H9 (cell line): Measurements from ENCODE around the gene C16orf92. TPM values are rescaled to one million over a fixed set of nuclear protein-coding genes. Genes with fewer than 3 reads are reported as not detected.

Experiments
- DNase-seq: peaks from one replicate; pipeline ENCODE4 v3.0.0-alpha.2; 2017
- H2AFZ ChIP-seq: one replicate; pipeline ENCODE4 v1.6.1; 2013; ENCODE audit warnings: mild to moderate bottlenecking, low read length, control low read depth, moderate library complexity
- H2AK5ac ChIP-seq: 2 replicates; pipeline ENCODE4 v1.6.1; 2013; ENCODE audit warnings: low read length, control low read depth, mixed read lengths; ENCODE audit not compliant: insufficient read length
- H2BK120ac ChIP-seq: one replicate; pipeline ENCODE4 v1.6.1; 2013; ENCODE audit warnings: low read depth, mild to moderate bottlenecking, low read length, control low read depth, inconsistent platforms; ENCODE audit not compliant: poor library complexity, severe bottlenecking
- H2BK12ac ChIP-seq: 2 replicates; pipeline ENCODE4 v1.6.1; 2013; ENCODE audit warnings: low read length, control low read depth, mixed read lengths, low read depth; ENCODE audit not compliant: insufficient read length
- H2BK15ac ChIP-seq: 2 replicates; pipeline ENCODE4 v1.6.1; 2013; ENCODE audit warnings: low read depth, low read length, control low read depth
- H2BK20ac ChIP-seq: one replicate; pipeline ENCODE4 v1.6.1; 2013; ENCODE audit warnings: low read depth, mild to moderate bottlenecking, low read length, control low read depth, inconsistent platforms; ENCODE audit not compliant: poor library complexity, severe bottlenecking
- H2BK5ac ChIP-seq: 2 replicates; pipeline ENCODE4 v1.6.1; 2013; ENCODE audit warnings: low read length, control low read depth, mixed read lengths; ENCODE audit not compliant: insufficient read length
- H3K14ac ChIP-seq: 2 replicates; pipeline ENCODE4 v1.6.1; 2013; ENCODE audit warnings: low read length, control low read depth; ENCODE audit not compliant: insufficient read depth
- H3K18ac ChIP-seq: 2 replicates; pipeline ENCODE4 v1.6.1; 2013; ENCODE audit warnings: low read depth, mild to moderate bottlenecking, mixed read lengths, low read length, control low read depth; ENCODE audit not compliant: insufficient read length
- H3K23ac ChIP-seq: 2 replicates; pipeline ENCODE4 v1.6.1; 2013; ENCODE audit warnings: low read length, control low read depth, mixed read lengths, low read depth; ENCODE audit not compliant: insufficient read length
- H3K23me2 ChIP-seq: 2 replicates; pipeline ENCODE4 v1.6.1; 2013; ENCODE audit warnings: low read depth, mild to moderate bottlenecking, mixed read lengths, low read length, control low read depth; ENCODE audit not compliant: insufficient read length, poor library complexity, severe bottlenecking
- H3K27ac ChIP-seq: 2 replicates; pipeline ENCODE4 v1.5.1; 2013; ENCODE audit warnings: low read length, control low read depth, mixed read lengths, low read depth; ENCODE audit not compliant: insufficient read length
- H3K27me3 ChIP-seq: 2 replicates; pipeline ENCODE4 v1.6.1; 2013; ENCODE audit warnings: low read length, control low read depth, inconsistent platforms; ENCODE audit not compliant: insufficient read depth
- H3K4ac ChIP-seq: 2 replicates; pipeline ENCODE4 v1.6.1; 2013; ENCODE audit warnings: low read depth, mild to moderate bottlenecking, control low read depth, inconsistent platforms, low read length, moderate library complexity
- H3K4me1 ChIP-seq: 2 replicates; pipeline ENCODE4 v1.6.1; 2013; ENCODE audit warnings: low read length, control low read depth, inconsistent platforms; ENCODE audit not compliant: insufficient read depth
- H3K4me2 ChIP-seq: 2 replicates; pipeline ENCODE4 v1.6.1; 2013; ENCODE audit warnings: low read length, control low read depth, mixed read lengths; ENCODE audit not compliant: insufficient read length, insufficient read depth
- H3K56ac ChIP-seq: 2 replicates; pipeline ENCODE4 v1.6.1; 2013; ENCODE audit warnings: low read depth, mild to moderate bottlenecking, mixed read lengths, low read length, control low read depth; ENCODE audit not compliant: insufficient read length
- H3K79me1 ChIP-seq: 2 replicates; pipeline ENCODE4 v1.6.1; 2013; ENCODE audit warnings: low read depth, mild to moderate bottlenecking, moderate library complexity, low read length, control low read depth, inconsistent platforms; ENCODE audit not compliant: insufficient read depth, poor library complexity, severe bottlenecking
- H3K79me2 ChIP-seq: 2 replicates; pipeline ENCODE4 v1.6.1; 2013; ENCODE audit warnings: low read length, control low read depth, inconsistent platforms; ENCODE audit not compliant: insufficient read depth
- H3K9ac ChIP-seq: 2 replicates; pipeline ENCODE4 v1.6.1; 2013; ENCODE audit warnings: low read length, control low read depth, mixed read lengths; ENCODE audit not compliant: insufficient read length; ENCODE audit errors: extremely low read depth
- H3K9me3 ChIP-seq: one replicate; pipeline ENCODE4 v1.6.1; 2013; ENCODE audit warnings: low read depth, low read length, inconsistent platforms; ENCODE audit not compliant: control insufficient read depth
- H3T11ph ChIP-seq: one replicate; pipeline ENCODE4 v1.6.1; 2013; ENCODE audit warnings: mild to moderate bottlenecking, low read length, control low read depth, inconsistent platforms
- H4K20me1 ChIP-seq: one replicate; pipeline ENCODE4 v1.6.1; 2013; ENCODE audit not compliant: control insufficient read depth, insufficient read length, insufficient read depth
- H4K5ac ChIP-seq: 2 replicates; pipeline ENCODE4 v1.6.1; 2013; ENCODE audit warnings: low read depth, mild to moderate bottlenecking, mixed read lengths, low read length, control low read depth; ENCODE audit not compliant: insufficient read length
- H4K8ac ChIP-seq: replicated peaks from 2 replicates; pipeline ENCODE4 v1.6.1; 2013; ENCODE audit warnings: low read length, control low read depth, mixed read lengths, low read depth; ENCODE audit not compliant: insufficient read length
- H4K91ac ChIP-seq: 2 replicates; pipeline ENCODE4 v1.6.1; 2013; ENCODE audit warnings: low read depth, mild to moderate bottlenecking, moderate library complexity, mixed read lengths, low read length, control low read depth; ENCODE audit not compliant: insufficient read length
- H3K27ac Mint-ChIP-seq, 3 experiments: 2 replicates in 2 of 3; 3 replicates in 1 of 3; pipeline ENCODE4 v1.8.0; 2020 to 2021; ENCODE audit warnings: mixed read lengths in 3 of 3, mild to moderate bottlenecking in 1 of 3, moderate library complexity in 1 of 3
- H3K27me3 Mint-ChIP-seq: 2 replicates; pipeline ENCODE4 v1.8.0; 2021; ENCODE audit warnings: low read depth, mild to moderate bottlenecking, moderate library complexity, mixed read lengths
- H3K36me3 Mint-ChIP-seq, 3 experiments: 2 replicates in 2 of 3; 3 replicates in 1 of 3; pipeline ENCODE4 v1.8.0; 2020 to 2021; ENCODE audit warnings: low read depth in 3 of 3, mixed read lengths in 3 of 3; ENCODE audit not compliant: insufficient read depth in 1 of 3
- H3K4me1 Mint-ChIP-seq, 2 experiments: 2 replicates each; pipeline ENCODE4 v1.8.0; 2020; ENCODE audit warnings: mixed read lengths in 2 of 2
- H3K4me3 Mint-ChIP-seq, 2 experiments: 2 replicates in 1 of 2; 3 replicates in 1 of 2; pipeline ENCODE4 v1.8.0; 2020 to 2021; ENCODE audit warnings: mild to moderate bottlenecking in 2 of 2, mixed read lengths in 2 of 2, moderate library complexity in 1 of 2
- H3K9me3 Mint-ChIP-seq, 2 experiments: 2 replicates in 1 of 2; 3 replicates in 1 of 2; pipeline ENCODE4 v1.8.0; 2020; ENCODE audit warnings: mild to moderate bottlenecking in 2 of 2, mixed read lengths in 2 of 2, moderate library complexity in 1 of 2
- CTCF ChIP-seq: fragments of 200-600 bp; sonication (generic); conservative IDR thresholded peaks from 3 replicates; pipeline ENCODE4 v1.8.0; 2021; ENCODE audit warnings: antibody characterized with exemption, mild to moderate bottlenecking
- WGBS: extraction: QIAGEN DNeasy Blood & Tissue Kit; methylation state at CpG from one replicate; pipeline ENCODE4 v1.1.7; 2013; ENCODE audit warnings: missing lambda C conversion rate, low lambda C conversion rate, mixed read lengths; ENCODE audit not compliant: insufficient read length; ENCODE audit errors: extremely low coverage; 5-methylcytosine and 5-hydroxymethylcytosine counted together
- total RNA-seq: library from RNA; stranded (reverse); gene quantifications from 2 replicates; pipeline ENCODE4 v1.2.1, GENCODE V29; 2021

C16orf92 gene
- total RNA-seq, 1 experiment from 2014 or later = not detected

- no peaks in the 10 kb centered on the region for H4K20me1 ChIP-seq
- TF ChIP-seq CTCF = no peak
- H3K4me1 ChIP-seq = peaks cover 3% of the 10 kb centered on the region; the same call in 1 of the 2 replicates
- no peak overlapping the region for H4K8ac ChIP-seq
- Mint-ChIP-seq H3K27me3 (peaks cover 13% of the 10 kb centered on the region), H3K4me1 (peaks cover 27 to 42% of the 10 kb centered on the region in 2 experiments), H3K27ac (no peak overlapping the region), H3K36me3 (peaks cover 6 to 16% (median 10%) of the 10 kb centered on the region in 3 experiments; a peak in 5 of 7 replicates), H3K4me3 (no peak overlapping the region; a peak in 1 of 5 replicates), H3K9me3 (no peaks in the 10 kb centered on the region; a peak in 1 of 5 replicates)
- no peak overlapping the region for H2AK5ac ChIP-seq
- no peak overlapping the region for H2BK15ac ChIP-seq
- H2AFZ ChIP-seq = no peak overlapping the region
- no peak overlapping the region for H2BK20ac ChIP-seq
- H3K27me3 ChIP-seq = no peaks in the 10 kb centered on the region; the same call in 1 of the 2 replicates
- no peaks in the 10 kb centered on the region for H3K9me3 ChIP-seq
- no peak overlapping the region for H3K14ac ChIP-seq
- no peaks in the 10 kb centered on the region; the same call in 1 of the 2 replicates for H3K79me2 ChIP-seq
- no CpG with 5 or more reads among the region's 18 CpGs for WGBS
- H4K91ac ChIP-seq = no peak overlapping the region
- H2BK12ac ChIP-seq = no peak overlapping the region
- no peaks in the 10 kb centered on the region for H3K79me1 ChIP-seq
- no peak overlapping the region for H3K4me2 ChIP-seq
- no peak overlapping the region for H3K9ac ChIP-seq
- H2BK120ac ChIP-seq = no peak overlapping the region
- no peak overlapping the region for H3K27ac ChIP-seq
- H3K23me2 ChIP-seq = peaks cover 20% of the 10 kb centered on the region
- no peak overlapping the region for H3K56ac ChIP-seq
- H3T11ph ChIP-seq = no peak overlapping the region
- DNase-seq = peak; percentile 77
- H3K23ac ChIP-seq = no peak overlapping the region
- no peak overlapping the region for H4K5ac ChIP-seq
- H2BK5ac ChIP-seq = no peak overlapping the region
- no peak overlapping the region for H3K4ac ChIP-seq
- no peak overlapping the region for H3K18ac ChIP-seq
These were observed 5.6 kb downstream of the C16orf92 start for GRCh38 chr16:30028438-30029076.
